Prostate gland (tissue), 2 donors: ENCODE data around the gene ZNF432. TPM values are rescaled to one million over a fixed set of nuclear protein-coding genes. Genes with fewer than 3 reads are reported as not detected.

Experiments
- DNase-seq: peaks from one replicate; pipeline ENCODE4 v3.0.0-alpha.2; 2019; ENCODE audit warnings: low spot score
- H3K27ac ChIP-seq, 2 donors: fragments of 200-600 bp; sonication (generic); 2 replicates each; pipeline ENCODE4 v1.5.1; 2017 to 2019
- H3K27me3 ChIP-seq: fragments of 200-600 bp; sonication (generic); replicated peaks from 2 replicates; pipeline ENCODE4 v1.5.1; 2019; ENCODE audit not compliant: insufficient read depth
- H3K36me3 ChIP-seq, 2 donors: fragments of 200-600 bp; sonication (generic); 1 replicate in 1 of 2; 2 replicates in 1 of 2; pipeline versions ENCODE4 v1.5.1 to v1.8.1; 2017 to 2019
- H3K4me1 ChIP-seq: fragments of 200-600 bp; sonication (generic); replicated peaks from 2 replicates; pipeline ENCODE4 v1.5.1; 2019
- H3K4me3 ChIP-seq, 2 donors: fragments of 200-600 bp; sonication (generic); 2 replicates each; pipeline ENCODE4 v1.5.1; 2017 to 2019
- H3K9me3 ChIP-seq: fragments of 200-600 bp; sonication (generic); 2 replicates; pipeline ENCODE4 v1.5.1; 2017
- CTCF ChIP-seq, 4 experiments: fragments of 200-600 bp in 2 of 4; fragments of 450-650 bp in 2 of 4; sonication (generic) in 2 of 4; IDR thresholded peaks; 1 replicate in 3 of 4; 2 replicates in 1 of 4; pipeline ENCODE4 v1.5.1; 2016 to 2019; ENCODE audit warnings: antibody characterized with exemption in 4 of 4, mild to moderate bottlenecking in 2 of 4, moderate library complexity in 2 of 4
- POLR2A ChIP-seq: fragments of 450-650 bp; IDR thresholded peaks from one replicate; pipeline ENCODE4 v1.6.1; 2016; ENCODE audit warnings: antibody characterized with exemption, mild to moderate bottlenecking
- POLR2AphosphoS5 ChIP-seq: sonication (generic); formaldehyde crosslinking; IDR thresholded peaks from one replicate; pipeline ENCODE4 v1.6.1; 2017; ENCODE audit warnings: antibody characterized with exemption
- WGBS: methylation state at CpG from one replicate; pipeline ENCODE4 v1.1.5; 2018; 5-methylcytosine and 5-hydroxymethylcytosine counted together
- intact Hi-C: fragments of 100-400 bp; cut with DNase I; formaldehyde crosslinking; loops from one replicate; pipeline ENCODE4 v1.14.2; 2022
- total RNA-seq, 2 donors: library from RNA; depleted of rRNA; stranded (reverse); fragments of >200 nt; gene quantifications; one replicate each; pipeline ENCODE4 v1.1.0, GENCODE V29; 2016

The ZNF432 gene
- total RNA-seq, 2 donors from 2014 or later, result 9.3 to 38.6 TPM

- no peak for DNase-seq
- Histone ChIP-seq H3K4me1 (no peaks in the 10 kb centered on the region), H3K4me3 (no peak overlapping the region), H3K9me3 (no peaks in the 10 kb centered on the region), H3K36me3 (peaks cover 10 to 12% of the 10 kb centered on the region in 2 donors), H3K27ac (no peak overlapping the region), H3K27me3 (no peaks in the 10 kb centered on the region)
- TF ChIP-seq POLR2AphosphoS5 (no peak), CTCF (IDR thresholded peaks at IDR 0.05) (no peak), POLR2A (no peak)
- 98% methylated on average over 15 of the region's 15 CpGs for WGBS
- intact Hi-C loops, result no loop called here
Measured at GRCh38 chr19:52022193-52022592, 26.4 kb downstream of the ZNF432 start.

DNA sequence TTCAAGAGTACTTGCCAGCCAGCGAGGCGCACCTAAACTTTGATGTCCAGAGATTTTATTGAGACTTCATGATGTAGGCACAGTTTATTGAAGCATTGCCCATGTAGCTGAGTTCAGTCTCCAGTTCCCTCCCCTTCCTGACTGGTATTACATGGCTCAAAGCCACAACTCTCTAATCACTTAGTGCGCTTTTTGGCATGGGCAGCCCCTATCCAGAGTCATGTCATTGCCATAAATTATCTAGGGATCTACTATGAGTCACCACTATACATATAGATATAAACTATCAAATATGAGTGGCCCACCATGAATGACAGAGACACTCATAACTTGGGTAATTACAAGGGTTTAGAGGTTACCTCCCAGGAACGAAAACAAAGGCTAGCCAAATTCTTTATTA, 28.1 kb downstream of the ZNF432 start:
- intact Hi-C loops, result no loop called here
- no peak for TF ChIP-seq CTCF (IDR thresholded peaks at IDR 0.05)
- no peak for TF ChIP-seq POLR2AphosphoS5
- no peak for TF ChIP-seq POLR2A
- H3K36me3 ChIP-seq, result peaks cover 14 to 21% of the 10 kb centered on the region in 2 donors
- 87% methylated on average over 4 of the region's 4 CpGs for WGBS
- DNase-seq, result no peak
- no peaks in the 10 kb centered on the region for H3K4me1 ChIP-seq
- H3K27me3 ChIP-seq, result no peaks in the 10 kb centered on the region
- H3K27ac ChIP-seq, result no peak overlapping the region
- no peak overlapping the region for H3K4me3 ChIP-seq
- H3K9me3 ChIP-seq, result no peaks in the 10 kb centered on the region

DNA sequence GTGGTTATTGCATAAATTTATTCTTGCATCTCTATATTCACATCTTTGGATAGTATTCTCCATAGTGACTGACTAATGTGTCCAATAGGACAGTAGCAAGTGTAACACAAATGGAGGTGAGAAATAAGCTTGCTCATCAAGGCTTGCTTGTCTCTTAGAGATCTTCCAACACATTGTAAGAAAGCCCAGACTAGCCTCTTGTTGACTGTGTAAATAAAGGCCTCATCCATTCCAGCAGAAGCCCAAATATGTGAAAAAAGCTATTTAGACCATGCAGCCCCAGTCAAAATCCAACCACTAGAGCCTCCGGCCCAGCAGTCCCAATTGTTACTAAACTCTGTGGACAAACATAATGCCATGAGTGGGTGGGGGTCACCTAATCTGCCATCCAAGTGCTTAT, 38.0 kb downstream of the ZNF432 start:
- WGBS, result 85% methylated on average over 1 of the region's 1 CpG
- Histone ChIP-seq H3K27me3 (no peaks in the 10 kb centered on the region), H3K36me3 (no peaks in the 10 kb centered on the region), H3K4me3 (no peak overlapping the region), H3K27ac (no peak overlapping the region), H3K4me1 (no peaks in the 10 kb centered on the region), H3K9me3 (no peaks in the 10 kb centered on the region)
- DNase-seq, result no peak
- intact Hi-C loops, result no loop called here
- TF ChIP-seq CTCF (IDR thresholded peaks at IDR 0.05) (no peak), POLR2AphosphoS5 (no peak), POLR2A (no peak)

DNA sequence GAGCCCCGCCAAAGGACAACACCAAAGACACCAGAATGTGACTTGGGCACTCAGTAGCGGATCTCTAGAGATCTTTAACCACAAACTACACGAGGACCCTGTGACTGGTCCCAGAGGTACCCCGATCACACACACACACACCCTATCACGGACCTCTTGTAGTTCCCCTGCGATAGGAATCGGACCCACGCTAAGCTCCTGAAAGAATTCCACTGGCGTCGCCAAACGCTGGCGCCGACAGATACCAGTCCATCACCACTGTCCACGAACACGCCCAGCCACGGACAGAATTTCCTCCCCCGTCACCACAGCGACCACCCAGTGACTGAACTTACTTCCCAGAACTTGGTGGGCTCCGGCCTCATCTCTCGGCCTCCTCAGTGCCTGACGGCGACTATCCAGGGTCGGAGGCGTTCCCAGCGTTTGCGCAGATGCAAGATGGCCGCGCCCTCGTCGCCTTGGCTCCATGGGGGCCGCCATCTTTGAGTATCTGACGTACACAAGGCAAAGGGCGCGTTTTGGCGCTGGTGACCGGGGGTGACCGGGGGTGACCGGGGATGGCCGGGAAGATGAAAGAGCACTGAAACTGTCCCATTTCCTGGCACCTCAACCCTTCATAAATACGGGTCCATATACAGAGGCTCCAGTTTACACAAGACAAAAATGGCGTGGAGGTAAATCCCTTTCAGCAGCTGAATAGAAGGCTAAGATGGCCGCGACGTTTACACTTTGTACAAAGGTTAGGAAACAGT, 40.7 kb downstream of the ZNF432 start, which contains the start of gene ZNF615:
Gene ZNF615, minus strand, starts transcription at position 406 of the 752 bp plus-strand sequence. CDS start 4,500 bp downstream, outside the sequence.
- DNase-seq, result peak; percentile 91
- whole genome bisulfite sequencing, result under 1% methylated on average over 44 of the region's 44 CpGs
- TF ChIP-seq POLR2AphosphoS5, result peak; percentile 91
- TF ChIP-seq POLR2A, result peak; percentile 45
- TF ChIP-seq CTCF (IDR thresholded peaks at IDR 0.05), result no peak
- H3K36me3 ChIP-seq, result no peaks in the 10 kb centered on the region
- H3K27me3 ChIP-seq, result no peaks in the 10 kb centered on the region
- no peaks in the 10 kb centered on the region for H3K9me3 ChIP-seq
- peak within 1 kb of the TSS; percentile 89 to 92 for H3K27ac ChIP-seq
- intact Hi-C loops, result loop anchor here (5.0 kb wide), 1 partner anchor 39 kb away; the partner anchor contains the start of gene ZNF432
- H3K4me1 ChIP-seq, result no peaks in the 10 kb centered on the region
- H3K4me3 ChIP-seq, result peak within 1 kb of the TSS; percentile 74 to 79

DNA sequence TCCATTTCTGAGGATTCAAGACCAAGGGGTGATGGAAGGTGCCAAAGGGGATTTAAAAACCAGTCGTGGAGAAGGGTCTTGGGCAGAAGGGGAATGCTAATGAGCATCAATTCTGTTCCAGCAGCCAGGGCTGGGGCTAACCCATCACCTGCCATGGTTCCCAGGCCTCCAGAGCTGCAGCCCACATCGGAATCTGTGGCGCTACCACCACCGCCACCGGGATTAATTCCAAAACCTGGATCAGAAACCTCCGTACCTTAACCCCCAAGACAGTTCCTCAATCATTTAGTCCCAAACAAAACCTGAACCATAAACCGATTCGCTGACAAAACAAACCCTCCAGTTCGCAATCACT, 41.2 kb downstream of the ZNF432 start:
- H3K27ac ChIP-seq, result peak overlapping the region; percentile 89 to 92
- no peaks in the 10 kb centered on the region for H3K9me3 ChIP-seq
- TF ChIP-seq POLR2AphosphoS5 (no peak), POLR2A (no peak), CTCF (IDR thresholded peaks at IDR 0.05) (no peak)
- no peaks in the 10 kb centered on the region for H3K27me3 ChIP-seq
- peak overlapping the region; percentile 74 to 79 for H3K4me3 ChIP-seq
- no peaks in the 10 kb centered on the region for H3K36me3 ChIP-seq
- intact Hi-C loops, result loop anchor here (5.0 kb wide), 1 partner anchor 40 kb away; the partner anchor contains the start of gene ZNF432
- 4% methylated on average over 9 of the region's 9 CpGs for WGBS
- H3K4me1 ChIP-seq, result no peaks in the 10 kb centered on the region
- no peak for DNase-seq
